AG04449 (cell line): Measurements from ENCODE around the gene MRNIP.
A peak's percentile ranks its signal among the peaks of the same experiment; 100 is the strongest.

Experiments
- CTCF ChIA-PET: fragments of 350-600 bp; formaldehyde crosslinking; extraction: SDS; loops from one replicate; lab custom pipeline; 2021; ENCODE audit warnings: antibody characterized with exemption; lab: Yijun Ruan, JAX
- POLR2A ChIA-PET: fragments of 400-600, 350-600 bp; formaldehyde crosslinking; extraction: SDS; loops from one replicate; lab custom pipeline; 2020; ENCODE audit warnings: antibody characterized with exemption, inconsistent platforms; lab: Yijun Ruan, JAX
- DNase-seq: peaks from one replicate; pipeline ENCODE4 v3.0.0-alpha.2; 2010; ENCODE audit warnings: low read depth, low spot score
- H3K4me3 ChIP-seq: 2 replicates; pipeline ENCODE4 v1.5.1; 2011; ENCODE audit warnings: low read depth, mild to moderate bottlenecking, control low read depth, low read length
- CTCF ChIP-seq: IDR thresholded peaks from one replicate; pipeline ENCODE4 v1.5.1; 2011; ENCODE audit warnings: mild to moderate bottlenecking, moderate library complexity, low read length, control low read depth, inconsistent platforms; ENCODE audit not compliant: insufficient read depth; ENCODE audit errors: missing control alignments

The MRNIP gene

GRCh38 chr5:179858586-179859427, at the start of gene MRNIP:
Gene MRNIP (minus strand): TSS chr5:179858817. CDS start chr5:179858796, 21 bp downstream.
- CTCF ChIA-PET: no interaction called here
- no peak for TF ChIP-seq CTCF
- DNase-seq: peak; percentile 37
- POLR2A ChIA-PET: no interaction called here
- peak within 1 kb of the TSS; percentile 94 for H3K4me3 ChIP-seq

- H3K4me3 ChIP-seq: peak within 1 kb of the TSS; percentile 83
- CTCF ChIA-PET: interaction anchor here (0.6 to 3.1 kb wide), 21 partner anchors 8 to 186 kb away, joined by 3 to 14 read pairs (median 5); partner anchors contain the start of gene LTC4S
- POLR2A ChIA-PET: interaction anchor here (0.5 kb wide), 1 partner anchor 1703 kb away, joined by 3 read pairs; the partner anchor contains the start of gene HNRNPAB
- peak; percentile 24 for TF ChIP-seq CTCF
- no peak for DNase-seq
These were observed 49.1 kb upstream of the MRNIP start, which contains the start of gene TBC1D9B for GRCh38 chr5:179907556-179908324. Gene TBC1D9B (minus strand): TSS chr5:179907897. CDS start chr5:179907821, 76 bp downstream.

- CTCF ChIA-PET: interaction anchor here (0.7 to 3.1 kb wide), 11 partner anchors 9 to 186 kb away, joined by 3 to 14 read pairs (median 4); no protein-coding TSS in a partner anchor
- no peak for DNase-seq
These were observed 48.4 kb upstream of the MRNIP start for GRCh38 chr5:179906795-179907555.

GRCh38 chr5:179906294-179906794, 47.7 kb upstream of the MRNIP start:
- POLR2A ChIA-PET: interaction anchor here (1.0 kb wide), 1 partner anchor 14 kb away, joined by 3 read pairs; no protein-coding TSS in a partner anchor
- TF ChIP-seq CTCF: no peak
- peak overlapping the region; percentile 83 for H3K4me3 ChIP-seq
- CTCF ChIA-PET: interaction anchor here (0.6 to 3.1 kb wide), 12 partner anchors 9 to 186 kb away, joined by 3 to 14 read pairs (median 4); no protein-coding TSS in a partner anchor
- DNase-seq: no peak

More at GRCh38 chr5:179906795-179907555, 48.4 kb upstream of the MRNIP start:
- TF ChIP-seq CTCF: no peak
- peak overlapping the region; percentile 83 for H3K4me3 ChIP-seq
- POLR2A ChIA-PET: interaction anchor here (1.0 kb wide), 1 partner anchor 14 kb away, joined by 3 read pairs; no protein-coding TSS in a partner anchor

- H3K4me3 ChIP-seq: no peak overlapping the region
- DNase-seq: no peak
- no peak for TF ChIP-seq CTCF
- ChIA-PET CTCF (interaction anchor here (1.2 to 3.1 kb wide), 2 partner anchors 10 to 16 kb away, joined by 3 to 14 read pairs; no protein-coding TSS in a partner anchor), POLR2A (no interaction called here)
These were observed 46.5 kb upstream of the MRNIP start for GRCh38 chr5:179905161-179905560.
